WTC11 (cell line): Measurements from ENCODE around the gene VWA5A.

Experiments
- CTCF ChIP-seq: fragments of 200-600 bp; IDR thresholded peaks from 2 replicates; pipeline ENCODE4 v1.8.0; 2022; ENCODE audit warnings: antibody characterized with exemption
- USF2 ChIP-seq: sonication (generic); formaldehyde crosslinking; IDR thresholded peaks from 2 replicates; pipeline ENCODE4 v1.8.1; 2023; ENCODE audit warnings: mild to moderate bottlenecking, missing genetic modification reagents, moderate library complexity

DNA sequence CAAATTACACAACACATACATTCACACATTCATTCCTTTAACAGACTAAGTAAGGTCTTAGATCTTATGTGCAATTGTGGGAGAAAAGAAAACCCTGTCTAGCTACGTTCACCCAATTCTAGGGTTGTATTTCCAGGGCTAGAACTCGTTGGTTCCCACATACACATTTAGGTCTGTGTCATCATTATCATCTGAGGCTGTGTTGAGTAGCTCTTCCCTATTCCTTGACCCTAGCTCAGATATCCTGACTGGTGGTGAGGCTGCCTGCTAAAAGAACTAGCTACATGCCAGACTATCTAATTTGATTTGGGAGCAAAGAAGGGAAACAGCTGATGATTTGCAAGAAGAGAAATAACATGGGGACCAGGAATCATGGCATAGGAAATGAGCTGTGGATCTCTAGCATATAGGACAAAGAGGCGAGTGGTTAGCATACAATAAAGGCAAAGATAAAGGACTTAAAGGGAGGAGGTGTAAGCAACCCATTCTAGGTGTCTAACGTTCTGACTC, 46.6 kb upstream of the VWA5A start:
- TF ChIP-seq CTCF (no peak), USF2 (CRISPR knock-in tag) (no peak)
